Aorta (tissue), 4 donors: ENCODE data around the gene GMFB. TPM values are rescaled to one million over a fixed set of nuclear protein-coding genes. Genes with fewer than 3 reads are reported as not detected.

ENCODE experiments used
- polyA plus RNA-seq, 2 donors: library from polyadenylated mRNA; stranded (reverse); fragments of 200-250 nt; gene quantifications; one replicate each; pipeline ENCODE4 v1.2.3, GENCODE V29; 2013
- total RNA-seq, 2 donors: library from RNA; stranded (reverse); fragmentation: NEBNext Ultra II Directional; extraction: Animal tissue kit (Norgen Biotek cat#: 25700); gene quantifications; one replicate each; pipeline ENCODE4 v1.2.1, GENCODE V29; 2021
- donor health status: healthy with polysubstance abuse.
- donor health status: Bipolar disorder and iron deficiency.
- donor health status: DM: no; HTN: no; CAD: no.
- donor health status: DM: yes; HTN: yes; CAD: no.

GMFB gene
- total and polyA plus RNA-seq, 4 donors, result 11.9 to 40.2 (median 34.6) TPM

Other genes with a start within 250 kb of the GMFB start
- 10 to 100 TPM in 1 of 2 donors, 1 to 10 TPM in 1; 8.1 to 10.5 TPM for gene CDKN3, start 92.0 kb downstream of the GMFB start, total RNA-seq
- gene CDKN3, start 92.0 kb downstream of the GMFB start, polyA plus RNA-seq, result 1 to 10 TPM; 2.2 to 4.8 TPM
- 10 to 100 TPM; 83.3 to 91.4 TPM for gene CNIH1, start 47.6 kb downstream of the GMFB start, total RNA-seq
- gene CNIH1, start 47.6 kb downstream of the GMFB start, polyA plus RNA-seq, result 10 to 100 TPM; 86.1 to 92.3 TPM
- 10 to 100 TPM; 18.7 to 25.4 TPM for gene CGRRF1, start 20.9 kb upstream of the GMFB start, total RNA-seq
- gene CGRRF1, start 20.9 kb upstream of the GMFB start, polyA plus RNA-seq, result 10 to 100 TPM; 19.9 to 21.3 TPM
- gene SAMD4A, start 78.1 kb upstream of the GMFB start, total RNA-seq, result 100 to 1,000 TPM; 131 to 386 TPM
- 10 to 100 TPM; 18.8 to 74.1 TPM for gene SAMD4A, start 78.1 kb upstream of the GMFB start, polyA plus RNA-seq